Brain microvascular endothelial cell (primary cell): Measurements from ENCODE around the gene ODF2.

Experiments used
- DNase-seq: peaks from one replicate; pipeline ENCODE4 v3.0.0-alpha.2; 2020
- H3K27ac ChIP-seq: fragments of 250-450 bp; sonication (Bioruptor Pico); 2 replicates; pipeline ENCODE4 v1.5.1; 2020; ENCODE audit warnings: mild to moderate bottlenecking, moderate library complexity
- H3K27me3 ChIP-seq: fragments of 250-450 bp; sonication (Bioruptor Pico); replicated peaks from 2 replicates; pipeline ENCODE4 v1.5.1; 2020; ENCODE audit warnings: mild to moderate bottlenecking
- H3K36me3 ChIP-seq: fragments of 250-450 bp; sonication (Bioruptor Pico); replicated peaks from 2 replicates; pipeline ENCODE4 v1.5.1; 2020; ENCODE audit warnings: mild to moderate bottlenecking
- H3K4me3 ChIP-seq: 2 replicates; pipeline ENCODE4 v1.5.1; 2011; ENCODE audit warnings: low read depth, mild to moderate bottlenecking, control low read depth, low read length, moderate library complexity
- CTCF ChIP-seq: IDR thresholded peaks from 2 replicates; pipeline ENCODE4 v1.5.1; 2011; ENCODE audit warnings: low read depth, mild to moderate bottlenecking, moderate library complexity, low read length, control low read depth, inconsistent platforms; ENCODE audit errors: missing control alignments
- in situ Hi-C: cut with HindIII; loops from 2 replicates; pipeline ENCODE4 v1.10.0; 2017; ENCODE audit warnings: low sequenced_read_pairs, low pct_ligation_motif_present

ODF2 gene

GRCh38 chr9:128521956-128522355 lies 66.2 kb downstream of the ODF2 start:
- no peak overlapping the region for H3K27ac ChIP-seq
- H3K36me3 ChIP-seq, result peaks cover 16% of the 10 kb centered on the region
- no peak for DNase-seq

GRCh38 chr9:128523199-128523925 lies 67.6 kb downstream of the ODF2 start:
- no peak for TF ChIP-seq CTCF
- in situ Hi-C loops, result no loop called here
- DNase-seq, result peak; percentile 32
- Histone ChIP-seq H3K4me3 (no peak overlapping the region), H3K27ac (no peak overlapping the region), H3K27me3 (no peaks in the 10 kb centered on the region), H3K36me3 (peaks cover 18% of the 10 kb centered on the region)

More at GRCh38 chr9:128521956-128522355, 66.2 kb downstream of the ODF2 start:
- Histone ChIP-seq H3K4me3 (no peak overlapping the region), H3K27me3 (no peaks in the 10 kb centered on the region)
- in situ Hi-C loops, result no loop called here
- no peak for TF ChIP-seq CTCF

GRCh38 chr9:128526720-128527119 lies 70.9 kb downstream of the ODF2 start:
- no peak for DNase-seq
- no peak overlapping the region for H3K27ac ChIP-seq
- no peak for TF ChIP-seq CTCF
- in situ Hi-C loops, result no loop called here
- H3K4me3 ChIP-seq, result no peak overlapping the region
- peaks cover 26% of the 10 kb centered on the region for H3K36me3 ChIP-seq
- no peaks in the 10 kb centered on the region for H3K27me3 ChIP-seq

GRCh38 chr9:128528445-128529160 lies 72.8 kb downstream of the ODF2 start:
- Histone ChIP-seq H3K4me3 (no peak overlapping the region), H3K36me3 (peaks cover 29% of the 10 kb centered on the region), H3K27ac (no peak overlapping the region), H3K27me3 (no peaks in the 10 kb centered on the region)
- in situ Hi-C loops, result no loop called here
- peak; percentile 8 for DNase-seq
- TF ChIP-seq CTCF, result no peak

GRCh38 chr9:128529191-128529590 lies 73.4 kb downstream of the ODF2 start:
- TF ChIP-seq CTCF, result no peak
- Histone ChIP-seq H3K36me3 (peaks cover 34% of the 10 kb centered on the region), H3K4me3 (no peak overlapping the region), H3K27ac (no peak overlapping the region), H3K27me3 (no peaks in the 10 kb centered on the region)
- DNase-seq, result no peak
- in situ Hi-C loops, result no loop called here
